ENCODE results near the gene ZNF823. TPM values are rescaled to one million over a fixed set of nuclear protein-coding genes. Genes with fewer than 3 reads are reported as not detected.

Gene ZNF823
- polyA plus RNA-seq, 1 of the 3 experiments (the other 2 are of a cell fraction): 1.5 TPM

DNA sequence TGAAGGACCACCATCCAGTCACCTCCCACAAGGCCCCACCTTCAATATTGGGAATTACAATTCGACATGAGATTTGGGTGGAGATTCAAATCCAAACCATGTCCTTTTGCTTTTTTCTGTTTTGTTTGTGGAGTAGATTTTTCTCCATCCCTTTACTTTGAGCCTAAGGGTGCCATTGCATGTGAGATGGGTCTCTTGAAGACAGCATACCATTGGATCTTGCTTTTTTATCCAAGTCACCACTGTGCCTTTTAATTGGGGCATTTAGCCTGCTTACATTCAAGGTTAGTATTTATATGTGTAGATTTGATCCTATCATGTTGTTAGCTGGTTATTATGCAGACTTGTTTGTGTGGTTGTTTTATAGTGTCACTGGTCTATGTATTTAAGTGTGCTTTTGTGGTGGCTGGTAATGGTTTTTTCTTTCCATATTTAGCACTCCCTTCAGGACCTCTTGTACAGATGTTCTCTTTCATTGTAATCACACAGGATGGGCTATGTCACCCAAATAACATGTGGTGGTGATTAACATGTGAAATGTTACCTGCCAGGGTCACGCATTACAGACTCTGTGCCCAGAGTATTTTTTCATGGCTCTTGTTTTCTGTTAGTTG, 58.0 kb downstream of the ZNF823 start:
- H3K4me3 ChIP-seq (ENCODE audit: low read depth in 2 of 2, low read length in 1 of 2): no peak overlapping the region
- H3K36me3 ChIP-seq (replicated peaks in 1 of 2; ENCODE audit: control insufficient read depth in 1 of 2, insufficient read depth in 2 of 2, low read length in 1 of 2): peaks cover 0 to 9% of the 10 kb centered on the region in 2 experiments
- 63% methylated on average over 2 of the region's 2 CpGs for WGBS (ENCODE audit: low lambda C conversion rate)
- no peak overlapping the region for H3K9ac ChIP-seq
- ChIA-PET CTCF (no interaction called here), POLR2A (no interaction called here)
- H4K20me1 ChIP-seq (ENCODE audit: insufficient read depth): no peaks in the 10 kb centered on the region
- H3K9me2 ChIP-seq: no peaks in the 10 kb centered on the region
- H3F3A ChIP-seq (replicated peaks; ENCODE audit: insufficient read depth): no peaks in the 10 kb centered on the region
- no peak for DNase-seq
- no peak overlapping the region for H2AFZ ChIP-seq (ENCODE audit: low read depth)
- H3K4me1 ChIP-seq (ENCODE audit: control insufficient read depth in 1 of 2, insufficient read depth in 2 of 2, low read depth in 1 of 2, low read length in 1 of 2): no peaks in the 10 kb centered on the region
- no peak overlapping the region for H3K4me2 ChIP-seq
- no peaks in the 10 kb centered on the region for H3K79me2 ChIP-seq (ENCODE audit: insufficient read depth)
- peaks cover 11% of the 10 kb centered on the region for H3K9me3 ChIP-seq
- H3K27me3 ChIP-seq (ENCODE audit: insufficient read depth): no peaks in the 10 kb centered on the region
- no peak for TF ChIP-seq MXI1 (IDR thresholded peaks at IDR 0.05; ENCODE audit: low read depth, low read length)
- TF ChIP-seq, protein P1, sequence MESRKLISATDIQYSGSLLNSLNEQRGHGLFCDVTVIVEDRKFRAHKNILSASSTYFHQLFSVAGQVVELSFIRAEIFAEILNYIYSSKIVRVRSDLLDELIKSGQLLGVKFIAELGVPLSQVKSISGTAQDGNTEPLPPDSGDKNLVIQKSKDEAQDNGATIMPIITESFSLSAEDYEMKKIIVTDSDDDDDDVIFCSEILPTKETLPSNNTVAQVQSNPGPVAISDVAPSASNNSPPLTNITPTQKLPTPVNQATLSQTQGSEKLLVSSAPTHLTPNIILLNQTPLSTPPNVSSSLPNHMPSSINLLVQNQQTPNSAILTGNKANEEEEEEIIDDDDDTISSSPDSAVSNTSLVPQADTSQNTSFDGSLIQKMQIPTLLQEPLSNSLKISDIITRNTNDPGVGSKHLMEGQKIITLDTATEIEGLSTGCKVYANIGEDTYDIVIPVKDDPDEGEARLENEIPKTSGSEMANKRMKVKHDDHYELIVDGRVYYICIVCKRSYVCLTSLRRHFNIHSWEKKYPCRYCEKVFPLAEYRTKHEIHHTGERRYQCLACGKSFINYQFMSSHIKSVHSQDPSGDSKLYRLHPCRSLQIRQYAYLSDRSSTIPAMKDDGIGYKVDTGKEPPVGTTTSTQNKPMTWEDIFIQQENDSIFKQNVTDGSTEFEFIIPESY (IDR thresholded peaks at IDR 0.05; ENCODE audit: borderline replicate concordance, low read depth): no peak
- TF ChIP-seq RAD21 (IDR thresholded peaks at IDR 0.05; ENCODE audit: low read length): no peak
- TF ChIP-seq FOSL2 (IDR thresholded peaks at IDR 0.05; ENCODE audit: borderline replicate concordance, low read depth): no peak
- no peak for TF ChIP-seq EP300 (IDR thresholded peaks at IDR 0.05; ENCODE audit: borderline replicate concordance in 1 of 2, low read depth in 1 of 2, low read length in 1 of 2)
- TF ChIP-seq MEF2A (IDR thresholded peaks at IDR 0.05; ENCODE audit: borderline replicate concordance, low read depth): no peak
- no peak for TF ChIP-seq RXRA (IDR thresholded peaks at IDR 0.05; ENCODE audit: borderline replicate concordance, low read depth)
- no peak for TF ChIP-seq SIN3A (IDR thresholded peaks at IDR 0.05; ENCODE audit: borderline replicate concordance, low read depth, low read length)
- no peak overlapping the region for H3K27ac ChIP-seq (ENCODE audit: low read depth in 2 of 2, low read length in 1 of 2)

DNA sequence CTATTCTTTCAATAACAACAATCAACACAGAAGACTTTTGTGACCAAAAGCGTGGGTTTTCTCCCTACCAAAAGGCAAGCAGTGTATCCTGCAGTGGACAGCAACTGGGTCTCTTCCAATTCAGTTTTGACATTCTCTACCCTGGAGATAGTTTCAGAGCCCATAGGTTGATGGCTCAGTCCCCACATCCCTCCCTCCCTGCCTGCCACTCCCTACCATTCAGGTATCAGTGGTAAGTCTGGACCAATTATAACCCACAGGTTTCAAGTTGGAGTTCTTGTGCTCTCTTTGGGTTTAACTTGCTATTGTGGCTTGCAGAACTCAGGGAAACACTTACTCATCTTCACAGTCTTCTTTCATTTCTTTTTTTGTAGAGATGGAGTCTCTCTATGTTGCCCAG, 60.2 kb downstream of the ZNF823 start:
- Histone ChIP-seq H3K4me3 (ENCODE audit: low read depth in 2 of 2, low read length in 1 of 2) (no peak overlapping the region), H3K79me2 (ENCODE audit: insufficient read depth) (no peaks in the 10 kb centered on the region), H3K9me3 (peaks cover 5% of the 10 kb centered on the region; the same call in 1 of the 2 replicates), H3K36me3 (replicated peaks in 1 of 2; ENCODE audit: control insufficient read depth in 1 of 2, insufficient read depth in 2 of 2, low read length in 1 of 2) (peaks cover 0 to 3% of the 10 kb centered on the region in 2 experiments), H3K27ac (ENCODE audit: low read depth in 2 of 2, low read length in 1 of 2) (no peak overlapping the region), H3K9me2 (no peaks in the 10 kb centered on the region), H4K20me1 (ENCODE audit: insufficient read depth) (no peaks in the 10 kb centered on the region), H3K4me2 (no peak overlapping the region), H3F3A (replicated peaks; ENCODE audit: insufficient read depth) (no peaks in the 10 kb centered on the region), H3K4me1 (ENCODE audit: control insufficient read depth in 1 of 2, insufficient read depth in 2 of 2, low read depth in 1 of 2, low read length in 1 of 2) (no peaks in the 10 kb centered on the region), H2AFZ (ENCODE audit: low read depth) (no peak overlapping the region), H3K9ac (no peak overlapping the region), H3K27me3 (ENCODE audit: insufficient read depth) (no peaks in the 10 kb centered on the region)
- TF ChIP-seq NFIC (IDR thresholded peaks at IDR 0.05; ENCODE audit: borderline replicate concordance): no peak
- TF ChIP-seq FOXJ3 (CRISPR knock-in tag; IDR thresholded peaks at IDR 0.05): no peak
- no peak for TF ChIP-seq RFX5 (IDR thresholded peaks at IDR 0.05; ENCODE audit: low read length)
- TF ChIP-seq, protein P2, sequence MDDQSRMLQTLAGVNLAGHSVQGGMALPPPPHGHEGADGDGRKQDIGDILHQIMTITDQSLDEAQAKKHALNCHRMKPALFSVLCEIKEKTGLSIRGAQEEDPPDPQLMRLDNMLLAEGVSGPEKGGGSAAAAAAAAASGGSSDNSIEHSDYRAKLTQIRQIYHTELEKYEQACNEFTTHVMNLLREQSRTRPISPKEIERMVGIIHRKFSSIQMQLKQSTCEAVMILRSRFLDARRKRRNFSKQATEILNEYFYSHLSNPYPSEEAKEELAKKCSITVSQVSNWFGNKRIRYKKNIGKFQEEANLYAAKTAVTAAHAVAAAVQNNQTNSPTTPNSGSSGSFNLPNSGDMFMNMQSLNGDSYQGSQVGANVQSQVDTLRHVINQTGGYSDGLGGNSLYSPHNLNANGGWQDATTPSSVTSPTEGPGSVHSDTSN (IDR thresholded peaks at IDR 0.05): no peak
- TF ChIP-seq, protein P3, sequence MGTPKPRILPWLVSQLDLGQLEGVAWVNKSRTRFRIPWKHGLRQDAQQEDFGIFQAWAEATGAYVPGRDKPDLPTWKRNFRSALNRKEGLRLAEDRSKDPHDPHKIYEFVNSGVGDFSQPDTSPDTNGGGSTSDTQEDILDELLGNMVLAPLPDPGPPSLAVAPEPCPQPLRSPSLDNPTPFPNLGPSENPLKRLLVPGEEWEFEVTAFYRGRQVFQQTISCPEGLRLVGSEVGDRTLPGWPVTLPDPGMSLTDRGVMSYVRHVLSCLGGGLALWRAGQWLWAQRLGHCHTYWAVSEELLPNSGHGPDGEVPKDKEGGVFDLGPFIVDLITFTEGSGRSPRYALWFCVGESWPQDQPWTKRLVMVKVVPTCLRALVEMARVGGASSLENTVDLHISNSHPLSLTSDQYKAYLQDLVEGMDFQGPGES (IDR thresholded peaks at IDR 0.05; ENCODE audit: low read depth, low read length): no peak
- TF ChIP-seq, protein P4, sequence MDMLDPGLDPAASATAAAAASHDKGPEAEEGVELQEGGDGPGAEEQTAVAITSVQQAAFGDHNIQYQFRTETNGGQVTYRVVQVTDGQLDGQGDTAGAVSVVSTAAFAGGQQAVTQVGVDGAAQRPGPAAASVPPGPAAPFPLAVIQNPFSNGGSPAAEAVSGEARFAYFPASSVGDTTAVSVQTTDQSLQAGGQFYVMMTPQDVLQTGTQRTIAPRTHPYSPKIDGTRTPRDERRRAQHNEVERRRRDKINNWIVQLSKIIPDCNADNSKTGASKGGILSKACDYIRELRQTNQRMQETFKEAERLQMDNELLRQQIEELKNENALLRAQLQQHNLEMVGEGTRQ (IDR thresholded peaks at IDR 0.05; ENCODE audit: borderline replicate concordance, low read depth, low read length): no peak
- no peak for TF ChIP-seq TEAD4 (IDR thresholded peaks at IDR 0.05; ENCODE audit: borderline replicate concordance, insufficient read depth)
- TF ChIP-seq, protein P5, sequence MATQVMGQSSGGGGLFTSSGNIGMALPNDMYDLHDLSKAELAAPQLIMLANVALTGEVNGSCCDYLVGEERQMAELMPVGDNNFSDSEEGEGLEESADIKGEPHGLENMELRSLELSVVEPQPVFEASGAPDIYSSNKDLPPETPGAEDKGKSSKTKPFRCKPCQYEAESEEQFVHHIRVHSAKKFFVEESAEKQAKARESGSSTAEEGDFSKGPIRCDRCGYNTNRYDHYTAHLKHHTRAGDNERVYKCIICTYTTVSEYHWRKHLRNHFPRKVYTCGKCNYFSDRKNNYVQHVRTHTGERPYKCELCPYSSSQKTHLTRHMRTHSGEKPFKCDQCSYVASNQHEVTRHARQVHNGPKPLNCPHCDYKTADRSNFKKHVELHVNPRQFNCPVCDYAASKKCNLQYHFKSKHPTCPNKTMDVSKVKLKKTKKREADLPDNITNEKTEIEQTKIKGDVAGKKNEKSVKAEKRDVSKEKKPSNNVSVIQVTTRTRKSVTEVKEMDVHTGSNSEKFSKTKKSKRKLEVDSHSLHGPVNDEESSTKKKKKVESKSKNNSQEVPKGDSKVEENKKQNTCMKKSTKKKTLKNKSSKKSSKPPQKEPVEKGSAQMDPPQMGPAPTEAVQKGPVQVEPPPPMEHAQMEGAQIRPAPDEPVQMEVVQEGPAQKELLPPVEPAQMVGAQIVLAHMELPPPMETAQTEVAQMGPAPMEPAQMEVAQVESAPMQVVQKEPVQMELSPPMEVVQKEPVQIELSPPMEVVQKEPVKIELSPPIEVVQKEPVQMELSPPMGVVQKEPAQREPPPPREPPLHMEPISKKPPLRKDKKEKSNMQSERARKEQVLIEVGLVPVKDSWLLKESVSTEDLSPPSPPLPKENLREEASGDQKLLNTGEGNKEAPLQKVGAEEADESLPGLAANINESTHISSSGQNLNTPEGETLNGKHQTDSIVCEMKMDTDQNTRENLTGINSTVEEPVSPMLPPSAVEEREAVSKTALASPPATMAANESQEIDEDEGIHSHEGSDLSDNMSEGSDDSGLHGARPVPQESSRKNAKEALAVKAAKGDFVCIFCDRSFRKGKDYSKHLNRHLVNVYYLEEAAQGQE (IDR thresholded peaks at IDR 0.05; ENCODE audit: low read depth, low read length): no peak
- TF ChIP-seq JUND (IDR thresholded peaks at IDR 0.05): no peak
- TF ChIP-seq SIN3A (IDR thresholded peaks at IDR 0.05; ENCODE audit: borderline replicate concordance, low read depth, low read length): no peak
- no peak for TF ChIP-seq RXRA (IDR thresholded peaks at IDR 0.05; ENCODE audit: borderline replicate concordance, low read depth)
- 72% methylated on average over 1 of the region's 1 CpG for WGBS (ENCODE audit: low lambda C conversion rate)
- ChIA-PET CTCF (interaction anchor here (1.5 kb wide), 1 partner anchor 119 kb away, joined by 5 read pairs; the partner anchor contains the start of gene ZNF491), POLR2A (no interaction called here)
- no peak for DNase-seq
